ENCODE results near the gene WDR46. TPM values are rescaled to one million over a fixed set of nuclear protein-coding genes. Genes with fewer than 3 reads are reported as not detected.
"Not testable (repeated sequence)": the region's sequence is repeated elsewhere in the genome, so short reads cannot be mapped to it uniquely, and the experiment has no call there.

WDR46 gene
- total RNA-seq, 1 donor from 2014 or later = 42.6 TPM

GRCh38 chr6:33288141-33288920 is 708 bp downstream of the WDR46 start:
- no peak for DNase-seq

GRCh38 chr6:33286946-33287914 is 1.8 kb downstream of the WDR46 start:
- DNase-seq = no peak

GRCh38 chr6:33285214-33285613 is 3.8 kb downstream of the WDR46 start:
- not testable (repeated sequence) for DNase-seq

DNA sequence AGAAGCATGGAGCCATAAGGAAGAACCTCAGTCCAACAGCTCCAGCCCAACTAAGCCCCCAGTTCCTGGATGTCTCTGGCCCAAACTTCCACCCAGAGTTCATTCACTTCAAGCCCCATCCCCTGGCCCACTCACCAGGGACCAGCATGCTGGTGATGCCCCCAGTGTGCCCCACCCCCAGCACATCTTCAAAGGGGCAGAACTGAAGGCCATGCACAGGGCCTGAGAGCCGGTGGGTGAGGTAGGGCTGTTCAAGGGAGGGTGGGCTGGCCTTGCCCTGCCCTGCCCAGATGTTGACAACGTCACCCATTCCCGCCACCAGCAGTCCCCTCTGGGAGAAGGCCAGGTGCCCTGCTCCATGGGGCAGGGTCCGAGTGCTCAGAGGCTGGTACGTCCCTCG is 8.5 kb downstream of the WDR46 start:
- DNase-seq = no peak

- no peak for DNase-seq
Observed at GRCh38 chr6:33279971-33280511, 9.0 kb downstream of the WDR46 start.

GRCh38 chr6:33279257-33279695 is 9.8 kb downstream of the WDR46 start:
- DNase-seq = no peak

DNA sequence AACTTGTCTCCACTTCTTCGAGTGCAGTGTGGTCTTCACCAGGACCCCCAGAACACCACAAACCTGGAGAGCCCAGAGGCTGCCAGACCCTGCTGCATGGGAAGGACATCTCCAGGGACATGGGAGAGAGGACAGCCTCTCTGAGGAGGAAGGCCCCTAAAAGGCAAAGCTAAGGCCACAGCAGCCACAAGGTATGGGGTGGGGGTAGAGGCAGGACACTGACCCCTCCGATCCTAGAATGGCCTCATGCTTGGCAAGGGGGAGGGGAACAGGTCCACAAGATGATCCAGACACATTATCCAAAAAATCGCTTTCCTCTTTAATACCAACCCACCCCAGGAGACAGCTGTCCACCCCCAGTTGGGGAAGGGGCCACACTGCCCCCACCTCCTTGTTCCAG is 10.2 kb downstream of the WDR46 start:
- no peak for DNase-seq

- DNase-seq = no peak
Observed at GRCh38 chr6:33278392-33278741, 10.7 kb downstream of the WDR46 start.

GRCh38 chr6:33277663-33278391 is 11.2 kb downstream of the WDR46 start:
- no peak for DNase-seq

DNA sequence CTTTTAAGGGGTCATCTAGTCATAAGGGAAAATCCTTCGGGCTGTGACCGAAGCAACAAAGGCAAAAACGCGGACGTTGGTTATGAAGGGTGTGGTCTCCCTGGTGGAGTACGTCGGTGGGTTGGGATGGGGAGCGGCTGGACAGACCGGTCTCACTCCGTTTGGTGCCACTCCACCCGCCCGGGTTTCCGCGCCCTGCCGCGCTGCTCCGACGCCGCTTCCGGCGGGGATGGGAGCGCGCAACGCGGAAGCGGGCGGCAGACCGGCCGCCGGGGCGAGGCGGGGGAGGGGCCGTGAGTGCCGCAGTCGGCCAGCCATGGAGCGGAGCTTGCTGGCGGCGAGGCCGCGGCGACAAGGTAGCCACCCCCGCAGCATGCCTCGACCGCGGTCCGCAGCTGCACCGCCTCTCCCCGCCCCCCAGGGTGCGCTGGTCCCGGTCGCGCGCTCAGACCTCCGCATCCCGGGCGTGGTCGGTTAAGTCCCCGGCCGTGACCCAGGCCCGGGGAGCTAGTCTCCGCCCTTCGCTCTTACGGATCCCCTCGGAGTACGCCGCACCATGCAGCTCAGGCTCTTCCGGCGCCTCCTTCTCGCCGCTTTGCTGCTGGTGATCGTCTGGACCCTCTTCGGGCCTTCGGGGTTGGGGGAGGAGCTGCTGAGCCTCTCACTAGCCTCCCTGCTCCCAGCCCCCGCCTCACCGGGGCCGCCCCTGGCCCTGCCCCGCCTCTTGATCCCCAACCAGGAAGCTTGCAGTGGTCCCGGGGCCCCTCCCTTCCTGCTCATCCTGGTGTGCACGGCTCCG is 12.0 kb downstream of the WDR46 start, which contains the start of gene B3GALT4:
TSS of gene B3GALT4 (plus strand) at position 260 of the 799 bp plus-strand sequence. CDS start at position 557, 297 bp downstream.
- DNase-seq = peak; percentile 62

- no peak for DNase-seq
Observed at GRCh38 chr6:33276581-33276863, 12.5 kb downstream of the WDR46 start.

- not testable (repeated sequence) for DNase-seq
Observed at GRCh38 chr6:33275795-33276580, 13.1 kb downstream of the WDR46 start.

DNA sequence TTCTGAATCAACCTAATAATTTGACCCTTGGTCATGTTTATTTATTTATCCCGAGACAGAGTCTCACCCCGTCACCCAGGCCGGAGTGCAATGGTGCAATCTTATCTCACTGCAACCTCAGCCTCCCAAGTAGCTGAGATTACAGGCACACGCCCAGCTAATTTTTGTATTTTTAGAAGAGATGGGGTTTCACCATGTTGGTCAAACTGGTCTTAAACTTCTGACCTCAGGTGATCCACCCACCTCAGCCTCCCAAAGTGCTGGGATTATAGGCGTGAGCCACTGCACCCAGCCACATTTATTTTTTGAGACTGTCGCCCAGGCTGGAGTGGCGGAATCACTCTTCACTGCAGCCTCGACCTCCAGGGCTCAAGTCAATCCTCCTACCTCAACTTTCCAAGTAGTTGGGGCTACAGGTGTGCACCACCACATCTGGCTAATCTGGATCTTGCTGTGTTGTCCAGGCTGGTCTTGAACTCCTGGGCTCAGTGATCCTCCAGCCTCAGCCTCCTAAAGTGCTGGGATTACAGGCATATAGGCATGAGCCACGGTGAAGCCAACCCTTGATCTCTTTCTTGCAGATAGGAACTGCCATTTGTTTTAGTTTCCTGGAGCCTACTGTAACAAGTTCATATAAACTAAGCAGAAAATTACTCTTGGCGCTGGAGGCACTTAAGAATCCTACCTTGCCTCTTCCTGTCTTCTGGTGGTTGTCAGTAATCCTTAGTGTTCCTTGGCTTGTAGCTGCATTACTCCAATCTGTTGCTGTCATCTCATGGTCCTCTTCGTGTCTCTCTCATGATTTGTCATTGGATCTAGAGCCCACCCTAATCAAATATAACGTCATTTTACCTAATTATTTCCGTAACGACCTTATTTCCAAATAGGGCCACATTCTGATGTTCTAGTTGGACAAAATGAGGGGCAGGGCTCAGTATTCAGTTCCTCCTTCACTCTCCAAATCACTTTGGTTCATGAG is 14.8 kb downstream of the WDR46 start:
- no peak for DNase-seq

GRCh38 chr6:33273129-33273923 is 15.7 kb downstream of the WDR46 start:
- no peak for DNase-seq

GRCh38 chr6:33272275-33273128 is 16.5 kb downstream of the WDR46 start:
- DNase-seq = no peak

- peak; percentile 87 for DNase-seq
Observed at GRCh38 chr6:33271468-33272274, 17.4 kb downstream of the WDR46 start, which contains the start of the genes RPS18 and VPS52. Gene RPS18, plus strand, starts transcription at chr6:33272075. Its CDS starts 45 bp downstream, at chr6:33272120. Gene VPS52, minus strand, starts transcription at chr6:33271876. Its CDS starts 201 bp downstream, at chr6:33271675.
